HCT116 (cell line): ENCODE results near the gene FAT1. TPM values are rescaled to one million over a fixed set of nuclear protein-coding genes. Genes with fewer than 3 reads are reported as not detected.

ENCODE experiments used
- ATAC-seq: fragments of 200-7000 bp; cut with Tn5 transposase; 2 replicates; pipeline ENCODE4 v1.9.1; 2020; ENCODE audit warnings: mild to moderate bottlenecking, moderate library complexity
- BruUV-seq: library from RNA; stranded (reverse); fragments of 400-500 nt; replicated peaks from 2 replicates; lab custom pipeline; 2021; lab: Mats Ljungman, UMichigan
- CTCF ChIA-PET: fragments of 300-600 bp; sonication (Branson Sonifier 250); formaldehyde crosslinking; loops from one replicate; lab custom pipeline; 2021; ENCODE audit warnings: antibody characterized with exemption; lab: Charles Lee
- POLR2A ChIA-PET: fragments of 300-600, 350-600 bp; sonication (Branson Sonifier 250); formaldehyde crosslinking; loops from one replicate; lab custom pipeline; 2021; ENCODE audit warnings: antibody characterized with exemption; lab: Charles Lee
- RAD21 ChIA-PET, 2 experiments: fragments of 300-600 bp; sonication (Branson Sonifier 250); formaldehyde crosslinking; loops; one replicate each; lab custom pipeline; 2023; ENCODE audit warnings: low total read pairs in 2 of 2; ENCODE audit not compliant: uncharacterized antibody in 2 of 2, unreplicated experiment in 2 of 2, low non-redundant PET in 1 of 2; lab: Charles Lee
- DNase-seq: peaks from one replicate; pipeline ENCODE4 v3.0.0-alpha.2; 2010; ENCODE audit warnings: low read depth, low spot score
- H2AFZ ChIP-seq: fragments of 200-600 bp; shearing (Covaris generic), sonication (generic); 2 replicates; pipeline ENCODE4 v1.6.1; 2017; ENCODE audit warnings: low read depth, mixed run types, mixed read lengths, antibody characterized with exemption, low read length; ENCODE audit not compliant: poor library complexity, severe bottlenecking
- H3K27ac ChIP-seq: 2 replicates; pipeline ENCODE4 v1.5.1; 2012; ENCODE audit warnings: low read depth, low read length
- H3K27me3 ChIP-seq: fragments of 200-600 bp; sonication (generic); 2 replicates; pipeline ENCODE4 v1.6.1; 2016; ENCODE audit warnings: mixed run types, low read length, mixed read lengths; ENCODE audit not compliant: insufficient read depth
- H3K36me3 ChIP-seq, 2 experiments: fragments of 200-500 bp in 1 of 2; fragments of 200-600 bp in 1 of 2; sonication (Bioruptor generic) in 1 of 2; sonication (generic) in 1 of 2; 2 replicates each; pipeline versions ENCODE4 v1.5.1 to v1.6.1; 2014 to 2016; ENCODE audit warnings: low read length in 2 of 2, inconsistent platforms in 1 of 2, mixed read lengths in 1 of 2, mixed run types in 1 of 2; ENCODE audit not compliant: insufficient read depth in 2 of 2, control insufficient read depth in 1 of 2
- H3K4me1 ChIP-seq, 2 experiments: fragments of 200-600 bp in 1 of 2; sonication (generic) in 1 of 2; 2 replicates each; pipeline versions ENCODE4 v1.5.1 to v1.6.1; 2012 to 2017; ENCODE audit warnings: low read length in 2 of 2, inconsistent platforms in 1 of 2, mild to moderate bottlenecking in 1 of 2, mixed read lengths in 1 of 2, mixed run types in 1 of 2, moderate library complexity in 1 of 2; ENCODE audit not compliant: insufficient read depth in 2 of 2, control insufficient read depth in 1 of 2
- H3K4me2 ChIP-seq: fragments of 200-600 bp; sonication (generic); 2 replicates; pipeline ENCODE4 v1.6.1; 2017; ENCODE audit warnings: mixed run types, low read length, mixed read lengths
- H3K4me3 ChIP-seq, 2 experiments: fragments of 200-600 bp in 1 of 2; sonication (generic) in 1 of 2; replicated peaks in 1 of 2; 2 replicates each; pipeline ENCODE4 v1.5.1; 2011 to 2016; ENCODE audit warnings: low read length in 2 of 2, control low read depth in 1 of 2, low read depth in 1 of 2, mild to moderate bottlenecking in 1 of 2, mixed read lengths in 1 of 2, mixed run types in 1 of 2
- H3K79me2 ChIP-seq: fragments of 200-600 bp; sonication (generic); 2 replicates; pipeline ENCODE4 v1.6.1; 2017; ENCODE audit warnings: mild to moderate bottlenecking, mixed run types, low read length, moderate library complexity, mixed read lengths; ENCODE audit not compliant: insufficient read depth
- H3K9ac ChIP-seq: fragments of 200-600 bp; sonication (generic); 2 replicates; pipeline ENCODE4 v1.6.1; 2016; ENCODE audit warnings: low read length, mixed read lengths
- H3K9me2 ChIP-seq: fragments of 200-600 bp; sonication (generic), shearing (Covaris generic); 2 replicates; pipeline ENCODE4 v1.6.1; 2017; ENCODE audit warnings: mixed run types, mild to moderate bottlenecking, moderate library complexity; ENCODE audit not compliant: insufficient read depth
- H3K9me3 ChIP-seq, 2 experiments: fragments of 200-500 bp in 1 of 2; fragments of 200-600 bp in 1 of 2; sonication (Bioruptor generic) in 1 of 2; sonication (generic) in 1 of 2; 2 replicates each; pipeline ENCODE4 v1.6.1; 2014 to 2017; ENCODE audit warnings: low read length in 2 of 2, mixed read lengths in 2 of 2, inconsistent platforms in 1 of 2, low read depth in 1 of 2, mild to moderate bottlenecking in 1 of 2, mixed run types in 1 of 2, moderate library complexity in 1 of 2; ENCODE audit not compliant: control insufficient read depth in 1 of 2, insufficient read depth in 1 of 2
- H4K20me1 ChIP-seq: fragments of 200-600 bp; sonication (generic), shearing (Covaris generic); 2 replicates; pipeline ENCODE4 v1.6.1; 2017; ENCODE audit warnings: mixed run types, mild to moderate bottlenecking, moderate library complexity; ENCODE audit not compliant: insufficient read depth
- ATF3 ChIP-seq: IDR thresholded peaks from 2 replicates; pipeline ENCODE4 v1.6.1; 2012
- CBX3 ChIP-seq: IDR thresholded peaks from 2 replicates; pipeline ENCODE4 v1.6.1; 2012; ENCODE audit warnings: low read depth
- CEBPB ChIP-seq: IDR thresholded peaks from 2 replicates; pipeline ENCODE4 v1.6.1; 2012; ENCODE audit warnings: low read depth
- EGR1 ChIP-seq: IDR thresholded peaks from 2 replicates; pipeline ENCODE4 v1.6.1; 2012; ENCODE audit warnings: low read depth
- ELF1 ChIP-seq: IDR thresholded peaks from 2 replicates; pipeline ENCODE4 v1.6.1; 2012; ENCODE audit warnings: low read depth, borderline replicate concordance
- EZH2 ChIP-seq: fragments of 200-600 bp; sonication (generic); IDR thresholded peaks from 2 replicates; pipeline ENCODE4 v1.6.1; 2017; ENCODE audit warnings: antibody characterized with exemption, mixed run types
- EZH2phosphoT487 ChIP-seq: fragments of 200-600 bp; IDR thresholded peaks from 2 replicates; pipeline ENCODE4 v1.6.1; 2018; ENCODE audit warnings: antibody characterized with exemption, borderline replicate concordance
- POLR2A ChIP-seq: IDR thresholded peaks from 2 replicates; pipeline ENCODE4 v1.7.0; 2011; ENCODE audit warnings: borderline replicate concordance; ENCODE audit not compliant: insufficient read depth, insufficient read length; ENCODE audit errors: extremely low read depth
- POLR2AphosphoS5 ChIP-seq: IDR thresholded peaks from 2 replicates; pipeline ENCODE4 v1.6.1; 2011; ENCODE audit warnings: mild to moderate bottlenecking, low read depth, low read length, moderate library complexity
- RAD21 ChIP-seq: IDR thresholded peaks from 2 replicates; pipeline ENCODE4 v1.6.1; 2012; ENCODE audit warnings: low read depth, mild to moderate bottlenecking
- TCF7L2 ChIP-seq: IDR thresholded peaks from 2 replicates; pipeline ENCODE4 v1.7.0; 2011; ENCODE audit warnings: borderline replicate concordance, inconsistent platforms; ENCODE audit not compliant: insufficient read depth, insufficient read length; ENCODE audit errors: extremely low read depth
- YY1 ChIP-seq: IDR thresholded peaks from 2 replicates; pipeline ENCODE4 v1.6.1; 2011; ENCODE audit warnings: low read length, low read depth, moderate library complexity, mild to moderate bottlenecking; ENCODE audit not compliant: insufficient replicate concordance; ENCODE audit errors: extremely low read depth
- ZFX ChIP-seq: fragments of 450-650 bp; IDR thresholded peaks from 2 replicates; pipeline ENCODE4 v1.6.1; 2017
- ZNF274 ChIP-seq: fragments of 200-500 bp; sonication (Bioruptor generic); IDR thresholded peaks from 2 replicates; pipeline ENCODE4 v1.6.1; 2014; ENCODE audit warnings: mild to moderate bottlenecking, low read depth, low read length, inconsistent platforms
- intact Hi-C: fragments of 100-400 bp; cut with micrococcal nuclease; formaldehyde crosslinking; loops from 2 replicates; pipeline ENCODE4 v1.10.0; 2022
- total RNA-seq: library from RNA; stranded (reverse); gene quantifications from one replicate; pipeline ENCODE4 v1.2.1, GENCODE V29; 2021; ENCODE audit not compliant: unreplicated experiment
- TF ChIP-seq, protein P1 (sequence below), 3 experiments: fragments of 200-600 bp in 1 of 3; sonication (generic) in 1 of 3; IDR thresholded peaks in 2 of 3; conservative IDR thresholded peaks in 1 of 3; 2 replicates each; pipeline ENCODE4 v1.5.1; 2012 to 2017; ENCODE audit warnings: low read depth in 2 of 3, low read length in 2 of 3, antibody characterized with exemption in 1 of 3, borderline replicate concordance in 1 of 3, control low read depth in 1 of 3, mild to moderate bottlenecking in 1 of 3, mixed read lengths in 1 of 3, mixed run types in 1 of 3, moderate library complexity in 1 of 3; ENCODE audit not compliant: insufficient read depth in 1 of 3
- TF ChIP-seq, protein P2 (sequence below): IDR thresholded peaks from 2 replicates; pipeline ENCODE4 v1.6.1; 2012; ENCODE audit warnings: low read depth

Gene FAT1
- total RNA-seq, 1 experiment from 2014 or later, result 676 TPM

DNA sequence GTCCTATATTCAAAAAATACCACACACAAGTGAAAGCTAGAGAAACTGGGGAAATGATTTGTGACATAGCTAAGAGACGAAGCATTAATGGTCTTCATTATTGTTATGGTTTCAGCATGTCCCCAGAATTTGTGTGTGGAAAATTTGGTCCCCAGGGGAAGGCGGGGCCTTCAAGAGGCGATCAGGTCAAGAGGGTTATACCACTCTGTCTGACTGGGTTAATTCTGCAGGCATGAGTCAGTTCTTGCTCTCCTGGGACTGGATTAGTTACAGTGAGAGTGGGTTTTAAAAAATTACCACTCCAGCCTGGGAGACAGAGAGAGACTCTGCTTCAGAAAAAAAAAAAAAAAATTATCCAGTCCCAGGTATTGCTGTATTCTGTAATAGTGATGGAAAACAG is 166.2 kb downstream of the FAT1 start:
- RAD21 ChIA-PET, result no interaction called here
- H3K36me3 ChIP-seq, result no peaks in the 10 kb centered on the region
- H3K4me2 ChIP-seq, result no peak overlapping the region
- peaks cover 0 to 13% of the 10 kb centered on the region in 2 experiments; a peak in 1 of 4 replicates for H3K4me1 ChIP-seq
- no peaks in the 10 kb centered on the region for H3K79me2 ChIP-seq
- CTCF ChIA-PET, result no interaction called here
- H3K27ac ChIP-seq, result no peak overlapping the region
- no TSS peak for BruUV-seq
- no peaks in the 10 kb centered on the region for H3K27me3 ChIP-seq
- no peak overlapping the region for H3K9ac ChIP-seq
- no peak for TF ChIP-seq CBX3
- POLR2A ChIA-PET, result no interaction called here
- H2AFZ ChIP-seq, result no peak overlapping the region
- DNase-seq (no peak), ATAC-seq (no peak)
- H4K20me1 ChIP-seq, result no peaks in the 10 kb centered on the region
- H3K9me3 ChIP-seq, result no peaks in the 10 kb centered on the region
- H3K4me3 ChIP-seq, result no peak overlapping the region
- H3K9me2 ChIP-seq, result no peaks in the 10 kb centered on the region
- intact Hi-C loops, result loop anchor here (10.0 kb wide), 1 partner anchor 263 kb away; no protein-coding TSS in a partner anchor

- BruUV-seq, result no TSS peak
- no peaks in the 10 kb centered on the region for H3K9me3 ChIP-seq
- POLR2A ChIA-PET, result no interaction called here
Observed at GRCh38 chr4:186557061-186557460, 166.6 kb downstream of the FAT1 start.

More at GRCh38 chr4:186557061-186557460, 166.6 kb downstream of the FAT1 start:
- H3K4me2 ChIP-seq, result no peak overlapping the region
- no peaks in the 10 kb centered on the region for H4K20me1 ChIP-seq
- H3K9ac ChIP-seq, result no peak overlapping the region
- DNase-seq (no peak), ATAC-seq (no peak)
- RAD21 ChIA-PET, result no interaction called here
- no peaks in the 10 kb centered on the region for H3K36me3 ChIP-seq
- no peaks in the 10 kb centered on the region for H3K79me2 ChIP-seq
- no peak overlapping the region for H3K4me3 ChIP-seq
- peaks cover 0 to 13% of the 10 kb centered on the region in 2 experiments; a peak in 1 of 4 replicates for H3K4me1 ChIP-seq
- no peak overlapping the region for H2AFZ ChIP-seq
- no peaks in the 10 kb centered on the region for H3K27me3 ChIP-seq
- H3K27ac ChIP-seq, result no peak overlapping the region
- intact Hi-C loops, result loop anchor here (10.0 kb wide), 1 partner anchor 262 kb away; no protein-coding TSS in a partner anchor
- CTCF ChIA-PET, result no interaction called here
- TF ChIP-seq EZH2, result no peak
- no peak for TF ChIP-seq ZFX
- no peak for TF ChIP-seq EGR1
- no peak for TF ChIP-seq ZNF274
- TF ChIP-seq TCF7L2, result no peak
- no peak for TF ChIP-seq YY1
- TF ChIP-seq EZH2phosphoT487, result no peak
- TF ChIP-seq RAD21, result no peak
- no peak for TF ChIP-seq POLR2AphosphoS5
- TF ChIP-seq CEBPB, result no peak
- no peak for TF ChIP-seq ATF3
- TF ChIP-seq, protein P1, sequence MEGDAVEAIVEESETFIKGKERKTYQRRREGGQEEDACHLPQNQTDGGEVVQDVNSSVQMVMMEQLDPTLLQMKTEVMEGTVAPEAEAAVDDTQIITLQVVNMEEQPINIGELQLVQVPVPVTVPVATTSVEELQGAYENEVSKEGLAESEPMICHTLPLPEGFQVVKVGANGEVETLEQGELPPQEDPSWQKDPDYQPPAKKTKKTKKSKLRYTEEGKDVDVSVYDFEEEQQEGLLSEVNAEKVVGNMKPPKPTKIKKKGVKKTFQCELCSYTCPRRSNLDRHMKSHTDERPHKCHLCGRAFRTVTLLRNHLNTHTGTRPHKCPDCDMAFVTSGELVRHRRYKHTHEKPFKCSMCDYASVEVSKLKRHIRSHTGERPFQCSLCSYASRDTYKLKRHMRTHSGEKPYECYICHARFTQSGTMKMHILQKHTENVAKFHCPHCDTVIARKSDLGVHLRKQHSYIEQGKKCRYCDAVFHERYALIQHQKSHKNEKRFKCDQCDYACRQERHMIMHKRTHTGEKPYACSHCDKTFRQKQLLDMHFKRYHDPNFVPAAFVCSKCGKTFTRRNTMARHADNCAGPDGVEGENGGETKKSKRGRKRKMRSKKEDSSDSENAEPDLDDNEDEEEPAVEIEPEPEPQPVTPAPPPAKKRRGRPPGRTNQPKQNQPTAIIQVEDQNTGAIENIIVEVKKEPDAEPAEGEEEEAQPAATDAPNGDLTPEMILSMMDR (IDR thresholded peaks at IDR 0.05 in 2 of 3, conservative IDR thresholded peaks at IDR 0.05 in 1 of 3; ENCODE audit: borderline replicate concordance in 1 of 3, insufficient read depth in 1 of 3, low read depth in 2 of 3, low read length in 2 of 3), result no peak
- no peak for TF ChIP-seq ELF1
- TF ChIP-seq POLR2A, result no peak
- no peak for TF ChIP-seq CBX3
- TF ChIP-seq, protein P2, sequence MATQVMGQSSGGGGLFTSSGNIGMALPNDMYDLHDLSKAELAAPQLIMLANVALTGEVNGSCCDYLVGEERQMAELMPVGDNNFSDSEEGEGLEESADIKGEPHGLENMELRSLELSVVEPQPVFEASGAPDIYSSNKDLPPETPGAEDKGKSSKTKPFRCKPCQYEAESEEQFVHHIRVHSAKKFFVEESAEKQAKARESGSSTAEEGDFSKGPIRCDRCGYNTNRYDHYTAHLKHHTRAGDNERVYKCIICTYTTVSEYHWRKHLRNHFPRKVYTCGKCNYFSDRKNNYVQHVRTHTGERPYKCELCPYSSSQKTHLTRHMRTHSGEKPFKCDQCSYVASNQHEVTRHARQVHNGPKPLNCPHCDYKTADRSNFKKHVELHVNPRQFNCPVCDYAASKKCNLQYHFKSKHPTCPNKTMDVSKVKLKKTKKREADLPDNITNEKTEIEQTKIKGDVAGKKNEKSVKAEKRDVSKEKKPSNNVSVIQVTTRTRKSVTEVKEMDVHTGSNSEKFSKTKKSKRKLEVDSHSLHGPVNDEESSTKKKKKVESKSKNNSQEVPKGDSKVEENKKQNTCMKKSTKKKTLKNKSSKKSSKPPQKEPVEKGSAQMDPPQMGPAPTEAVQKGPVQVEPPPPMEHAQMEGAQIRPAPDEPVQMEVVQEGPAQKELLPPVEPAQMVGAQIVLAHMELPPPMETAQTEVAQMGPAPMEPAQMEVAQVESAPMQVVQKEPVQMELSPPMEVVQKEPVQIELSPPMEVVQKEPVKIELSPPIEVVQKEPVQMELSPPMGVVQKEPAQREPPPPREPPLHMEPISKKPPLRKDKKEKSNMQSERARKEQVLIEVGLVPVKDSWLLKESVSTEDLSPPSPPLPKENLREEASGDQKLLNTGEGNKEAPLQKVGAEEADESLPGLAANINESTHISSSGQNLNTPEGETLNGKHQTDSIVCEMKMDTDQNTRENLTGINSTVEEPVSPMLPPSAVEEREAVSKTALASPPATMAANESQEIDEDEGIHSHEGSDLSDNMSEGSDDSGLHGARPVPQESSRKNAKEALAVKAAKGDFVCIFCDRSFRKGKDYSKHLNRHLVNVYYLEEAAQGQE, result no peak
- no peaks in the 10 kb centered on the region for H3K9me2 ChIP-seq
